Stimulated activated CD8-positive, alpha-beta memory T cell treated with anti-CD3 and anti-CD28 coated beads, Interleukin-2, amount 100 ng/mL, for 48 hours (primary cell): ENCODE results near the gene RPRD2.
"Not testable (repeated sequence)": the region's sequence is repeated elsewhere in the genome, so short reads cannot be mapped to it uniquely, and the experiment has no call there.

Source experiments
- DNase-seq, 2 donors: peaks; one replicate each; pipeline ENCODE4 v3.0.0-alpha.2; 2020; ENCODE audit warnings: low read depth in 2 of 2

Gene RPRD2

GRCh38 chr1:150363426-150364230 lies at the start of gene RPRD2:
Gene RPRD2, plus strand, starts transcription at chr1:150364147. Its CDS starts 568 bp downstream, at chr1:150364715.
- DNase-seq = peak; percentile 94 to 98

DNA sequence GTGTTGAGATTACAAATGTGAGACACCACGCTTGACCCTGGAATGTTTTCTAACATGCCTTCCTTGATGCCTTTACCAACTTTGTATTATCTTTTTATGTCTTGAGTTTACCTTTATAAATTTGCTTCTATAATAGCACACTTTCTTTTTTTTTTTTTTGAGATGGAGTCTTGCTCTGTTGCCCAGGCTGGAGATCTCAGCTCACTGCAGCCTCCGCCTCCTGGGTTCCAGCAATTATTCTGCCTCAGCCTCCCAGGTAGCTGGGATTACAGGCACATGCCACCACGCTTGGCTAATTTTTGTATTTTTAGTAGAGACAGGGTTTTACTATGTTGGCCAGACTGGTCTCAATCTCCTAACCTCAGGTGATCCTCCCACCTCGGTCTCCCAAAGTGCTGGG lies 49.3 kb upstream of the RPRD2 start:
- DNase-seq = not testable (repeated sequence)

- DNase-seq = no peak
Measured at GRCh38 chr1:150320667-150320978, 43.3 kb upstream of the RPRD2 start.

GRCh38 chr1:150321826-150322166 lies 42.2 kb upstream of the RPRD2 start:
- DNase-seq = no peak

DNA sequence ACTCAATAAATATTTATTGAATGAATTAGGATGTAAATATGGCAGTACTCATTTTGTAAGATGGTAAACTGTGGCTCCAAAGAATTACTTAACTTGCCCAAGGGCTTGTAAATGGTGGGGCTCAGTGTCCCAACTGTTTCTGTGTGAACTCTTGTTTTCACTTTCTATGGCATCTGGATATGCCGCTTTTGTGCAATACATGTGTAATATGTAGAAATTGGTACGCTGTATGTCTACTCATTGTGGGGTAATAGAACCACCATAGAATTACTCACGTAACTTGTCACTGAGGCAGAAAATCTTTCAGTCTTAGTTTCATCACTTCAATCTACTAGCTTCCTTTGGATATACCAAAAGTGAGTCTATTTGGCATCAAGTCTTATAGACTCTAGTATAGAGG lies 41.6 kb upstream of the RPRD2 start:
- DNase-seq = no peak

GRCh38 chr1:150332651-150333290 lies 31.2 kb upstream of the RPRD2 start:
- no peak for DNase-seq

- no peak for DNase-seq
Measured at GRCh38 chr1:150346316-150346715, 17.6 kb upstream of the RPRD2 start.

GRCh38 chr1:150352866-150353265 lies 11.1 kb upstream of the RPRD2 start:
- no peak for DNase-seq

GRCh38 chr1:150362721-150363425 lies 1.1 kb upstream of the RPRD2 start:
- DNase-seq = no peak

DNA sequence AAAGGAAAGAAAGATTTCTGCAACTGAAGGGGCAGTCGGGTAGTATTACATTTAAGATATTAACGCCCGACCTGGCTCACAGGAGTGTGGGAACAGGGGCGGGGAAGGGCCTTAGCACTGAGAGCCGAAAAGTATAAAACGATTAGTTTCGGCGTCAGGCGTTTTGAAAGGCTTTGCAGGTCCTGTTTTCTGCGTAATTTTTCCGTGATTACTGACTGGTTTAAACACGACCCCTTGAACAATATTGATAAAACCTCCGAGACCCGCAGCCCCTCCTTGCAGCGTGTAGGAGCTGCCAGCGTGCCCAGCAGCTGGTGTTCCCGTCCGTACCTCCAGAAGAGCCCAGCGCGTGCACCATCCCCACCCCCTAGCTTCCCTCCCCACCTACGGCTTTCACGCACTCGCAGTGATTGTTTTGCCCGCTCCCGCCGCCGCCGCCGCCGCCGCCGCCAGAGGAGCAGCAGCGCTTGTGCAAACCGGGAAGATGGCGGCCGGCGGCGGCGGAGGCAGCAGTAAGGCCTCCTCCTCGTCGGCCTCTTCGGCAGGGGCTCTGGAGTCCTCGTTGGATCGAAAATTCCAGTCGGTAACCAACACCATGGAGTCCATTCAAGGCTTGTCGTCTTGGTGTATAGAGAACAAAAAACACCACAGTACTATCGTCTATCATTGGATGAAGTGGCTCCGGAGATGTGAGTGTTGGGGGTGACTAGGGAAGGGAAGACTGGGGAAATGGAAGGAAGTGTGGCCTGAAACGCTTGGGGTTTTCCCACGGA lies 470 bp downstream of the RPRD2 start:
- peak; percentile 61 to 67 for DNase-seq

GRCh38 chr1:150365941-150366340 lies 2.0 kb downstream of the RPRD2 start:
- no peak for DNase-seq

- DNase-seq = no peak
Measured at GRCh38 chr1:150366416-150367296, 2.7 kb downstream of the RPRD2 start.

DNA sequence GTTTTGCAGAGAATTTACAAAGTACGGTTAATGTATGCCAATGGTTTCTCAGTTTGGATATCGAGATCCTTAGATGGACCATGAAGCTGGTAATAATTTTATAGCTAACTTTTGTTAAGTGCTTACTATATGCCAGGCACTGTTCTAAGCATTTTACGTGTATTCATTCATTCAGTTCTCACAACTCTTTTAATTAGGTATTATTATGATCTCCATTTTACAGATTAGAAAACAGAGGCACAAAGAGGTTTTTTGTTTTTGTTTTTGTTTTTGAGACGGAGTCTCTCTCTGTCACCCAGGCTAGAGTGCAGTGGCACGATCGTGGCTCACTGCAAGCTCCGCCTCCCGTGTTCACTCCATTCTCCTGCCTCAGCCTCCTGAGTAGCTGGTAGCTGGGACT lies 7.2 kb downstream of the RPRD2 start:
- no peak for DNase-seq

- no peak for DNase-seq
Measured at GRCh38 chr1:150372580-150372979, 8.6 kb downstream of the RPRD2 start.

GRCh38 chr1:150376110-150376509 lies 12.2 kb downstream of the RPRD2 start:
- DNase-seq = no peak

GRCh38 chr1:150383631-150384324 lies 19.8 kb downstream of the RPRD2 start:
- DNase-seq = no peak

DNA sequence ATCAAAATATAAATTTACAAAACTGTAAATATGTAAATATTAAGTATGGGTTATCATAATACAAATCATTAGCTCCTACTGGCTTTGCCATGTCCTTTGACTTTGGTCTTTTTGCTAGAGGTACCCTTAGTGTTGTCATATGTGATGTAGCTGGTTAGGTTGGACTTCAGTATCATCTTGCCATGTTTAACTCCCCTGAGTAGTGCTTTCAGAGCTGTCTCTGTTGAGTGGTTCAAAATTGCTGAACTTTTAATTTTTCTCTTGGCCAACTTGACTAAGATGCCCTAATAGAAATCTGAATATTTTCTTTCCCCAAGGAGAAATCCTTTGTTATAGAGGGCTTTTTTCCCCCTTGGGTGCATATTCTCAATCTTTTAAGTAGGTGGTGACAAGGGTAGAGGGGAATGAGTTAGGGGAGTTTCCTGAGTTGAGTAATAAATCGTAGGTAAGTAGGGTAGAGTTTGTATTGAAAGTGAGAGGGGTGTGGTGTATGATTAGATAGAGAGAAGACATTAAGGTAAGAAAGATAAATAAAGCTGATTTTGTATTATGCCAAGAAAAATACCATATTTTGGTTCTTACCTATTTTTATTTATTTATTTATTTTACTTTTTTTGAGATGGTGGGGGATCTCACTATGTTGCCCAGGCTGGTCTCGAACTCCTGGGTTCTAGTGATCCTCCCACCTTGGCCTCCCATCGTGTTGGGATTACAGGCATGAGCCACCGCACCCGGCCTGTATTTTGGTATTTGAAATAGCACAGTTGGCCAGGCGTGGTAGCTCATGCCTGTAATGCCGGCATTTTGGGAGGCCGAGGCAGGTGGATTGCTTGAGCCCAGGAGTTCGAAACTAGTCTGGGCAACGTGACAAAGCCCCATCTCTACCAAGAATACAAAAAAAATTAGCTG lies 21.8 kb downstream of the RPRD2 start:
- DNase-seq = no peak

DNA sequence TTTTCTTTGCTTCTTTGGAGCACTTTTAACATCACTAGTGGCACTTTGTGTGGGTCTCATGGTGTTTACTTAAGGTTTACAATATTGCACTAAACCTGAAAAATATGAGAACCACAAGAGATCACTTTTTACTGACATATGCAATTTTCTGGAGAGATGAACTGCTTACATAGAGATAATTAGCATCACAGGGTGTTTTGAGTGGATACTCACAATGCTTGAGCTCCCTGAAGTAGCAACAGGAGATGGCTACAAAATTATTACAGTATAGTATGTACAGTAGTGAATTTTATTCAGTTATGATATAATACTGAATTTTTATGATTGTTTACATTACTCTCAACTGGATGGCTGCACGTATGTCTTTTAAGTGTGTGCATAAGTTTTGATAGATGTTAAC lies 22.6 kb downstream of the RPRD2 start:
- no peak for DNase-seq

DNA sequence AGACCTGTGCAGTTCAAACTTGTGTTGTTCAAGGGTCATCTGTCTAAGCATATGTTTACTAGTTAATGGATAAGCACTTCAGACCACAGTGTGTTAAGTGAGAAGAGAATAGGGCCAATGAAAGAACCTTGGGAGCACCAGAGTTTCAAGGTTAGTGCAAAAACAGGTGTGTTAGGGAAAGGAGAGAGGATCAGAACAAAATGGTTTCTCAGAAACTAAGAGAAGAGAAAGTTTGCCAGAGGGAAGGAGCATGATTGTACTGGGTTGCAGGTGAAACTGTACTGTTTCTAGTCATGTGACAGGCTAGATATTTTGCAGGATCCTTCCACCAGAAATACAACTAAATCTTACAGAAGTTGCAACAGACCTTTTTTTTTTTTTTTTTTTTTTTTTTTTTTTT lies 23.3 kb downstream of the RPRD2 start:
- no peak for DNase-seq

GRCh38 chr1:150388241-150388640 lies 24.3 kb downstream of the RPRD2 start:
- no peak for DNase-seq
